Adrenal gland (tissue), 12 donors: Measurements from ENCODE around the gene PAXIP1. TPM values are rescaled to one million over a fixed set of nuclear protein-coding genes. Genes with fewer than 3 reads are reported as not detected.

Experiments used
- DNase-seq, 7 donors: peaks; one replicate each; pipeline ENCODE4 v3.0.0-alpha.2; 2019 to 2020
- H3K27ac ChIP-seq, 5 donors: fragments of 200-600 bp; sonication (generic) in 4 of 5; 1 replicate in 3 of 5; 2 replicates in 2 of 5; pipeline versions ENCODE4 v1.5.1 to v1.8.0; 2016 to 2020; ENCODE audit warnings: mild to moderate bottlenecking in 1 of 5
- H3K27me3 ChIP-seq: fragments of 200-600 bp; 2 replicates; pipeline ENCODE4 v1.8.0; 2021
- H3K36me3 ChIP-seq, 2 donors: fragments of 200-600 bp; replicated peaks in 1 of 2; 1 replicate in 1 of 2; 2 replicates in 1 of 2; pipeline versions ENCODE4 v1.5.1 to v1.8.0; 2018 to 2022
- H3K4me1 ChIP-seq, 2 donors: fragments of 200-600 bp; replicated peaks in 1 of 2; 1 replicate in 1 of 2; 2 replicates in 1 of 2; pipeline versions ENCODE4 v1.5.1 to v1.8.0; 2018 to 2021
- H3K4me3 ChIP-seq, 4 donors: fragments of 200-600 bp; sonication (generic) in 3 of 4; one replicate each; pipeline ENCODE4 v1.5.1; 2016 to 2018
- H3K9me3 ChIP-seq, 3 donors: fragments of 200-600 bp; sonication (generic) in 1 of 3; replicated peaks in 1 of 3; 1 replicate in 2 of 3; 2 replicates in 1 of 3; pipeline versions ENCODE4 v1.5.1 to v1.8.0; 2016 to 2021
- POLR2A ChIP-seq, 2 donors: fragments of 450-650 bp; IDR thresholded peaks; one replicate each; pipeline ENCODE4 v1.6.1; 2017; ENCODE audit warnings: antibody characterized with exemption in 2 of 2, mild to moderate bottlenecking in 2 of 2, moderate library complexity in 1 of 2
- WGBS, 4 donors: extraction: QIAGEN DNeasy Blood & Tissue Kit in 2 of 4; methylation state at CpG; one replicate each; pipeline versions ENCODE4 v1.1.5 to v1.1.7; 2013 to 2017; 5-methylcytosine and 5-hydroxymethylcytosine counted together
- intact Hi-C, 2 donors: fragments of 100-400 bp; cut with DNase I; formaldehyde crosslinking; loops; one replicate each; pipeline versions ENCODE4 v1.14.1 to v1.15.0; 2022 to 2023
- polyA plus RNA-seq, 3 donors: library from polyadenylated mRNA; stranded (reverse); fragments of 200-250 nt in 2 of 3; fragments of 350-450 nt in 1 of 3; fragmentation: Illumina TruSeq in 1 of 3; extraction: RNeasy Lipid Tissue Mini Kit (QIAGEN cat#74804) in 1 of 3; gene quantifications; one replicate each; pipeline ENCODE4 v1.2.3, GENCODE V29; 2013 to 2014
- total RNA-seq, 9 donors: library from RNA; depleted of rRNA in 4 of 9; stranded (reverse); fragments of >200 nt in 4 of 9; fragments of 120-200 nt in 1 of 9; fragmentation: NEBNext Ultra II Directional in 1 of 9; extraction: Animal tissue kit (Norgen Biotek cat#: 25700) in 1 of 9; gene quantifications; one replicate each; pipeline versions ENCODE4 v1.1.0 to v1.2.4, GENCODE V29; 2013 to 2023
- TF ChIP-seq, protein P1 (sequence below), 6 experiments: fragments of 450-650 bp in 4 of 6; fragments of 200-600 bp in 2 of 6; sonication (generic) in 1 of 6; IDR thresholded peaks; 1 replicate in 5 of 6; 2 replicates in 1 of 6; pipeline versions ENCODE4 v1.5.1 to v1.8.0; 2016 to 2021; ENCODE audit warnings: antibody characterized with exemption in 6 of 6, mild to moderate bottlenecking in 2 of 6, moderate library complexity in 1 of 6
- donor health status: healthy with polysubstance abuse.
- donor health status: Bipolar disorder and iron deficiency.
- donor health status: DM: yes; HTN: yes; CAD: no.
- donor health status: DM: no; HTN: no; CAD: no.
- donor health status: DM: no; HTN: no; CAD: no.
- donor health status: DM: yes; HTN: yes; CAD: no.

PAXIP1 gene
- total and polyA plus RNA-seq, 12 donors, result 4.1 to 11.7 (median 7.8) TPM

DNA sequence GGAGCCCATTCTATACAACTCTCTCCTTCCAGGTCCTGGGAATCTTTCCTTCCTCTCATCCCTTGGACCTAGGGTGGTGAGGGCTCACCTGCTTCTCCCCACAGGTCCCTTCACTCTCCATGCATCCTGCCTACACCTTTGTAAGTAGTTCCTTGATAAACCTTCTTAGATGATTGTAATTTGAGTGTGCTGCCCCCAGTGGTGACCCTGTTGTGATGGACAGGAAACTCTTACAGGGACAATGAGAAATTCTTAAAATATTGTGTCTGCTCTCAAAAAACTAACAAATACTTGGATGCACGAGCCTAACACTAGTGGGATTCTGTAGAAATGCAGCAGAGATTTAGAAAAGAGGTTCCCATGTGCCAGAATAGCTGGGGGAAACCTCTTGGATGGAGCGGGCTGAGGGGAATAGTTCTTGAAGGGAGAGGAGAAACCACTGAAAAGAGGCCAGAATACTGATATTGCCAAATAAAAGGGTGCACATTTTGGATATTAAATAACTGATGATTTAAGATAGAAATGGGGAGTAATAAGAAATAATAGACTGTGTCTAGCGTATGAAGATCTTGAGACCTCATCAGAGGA, 6.7 kb upstream of the PAXIP1 start:
- Histone ChIP-seq H3K4me1 (peaks cover 0 to 3% of the 10 kb centered on the region in 2 donors), H3K9me3 (no peaks in the 10 kb centered on the region), H3K4me3 (no peak overlapping the region), H3K27ac (no peak overlapping the region), H3K27me3 (no peaks in the 10 kb centered on the region), H3K36me3 (no peaks in the 10 kb centered on the region)
- 68 to 73% (median 71%) methylated on average over 3 of the region's 3 CpGs for WGBS, 4 donors
- intact Hi-C loops, result no loop called here
- DNase-seq, result no peak
- no peak for TF ChIP-seq POLR2A (IDR thresholded peaks at IDR 0.05)
- TF ChIP-seq, protein P1, sequence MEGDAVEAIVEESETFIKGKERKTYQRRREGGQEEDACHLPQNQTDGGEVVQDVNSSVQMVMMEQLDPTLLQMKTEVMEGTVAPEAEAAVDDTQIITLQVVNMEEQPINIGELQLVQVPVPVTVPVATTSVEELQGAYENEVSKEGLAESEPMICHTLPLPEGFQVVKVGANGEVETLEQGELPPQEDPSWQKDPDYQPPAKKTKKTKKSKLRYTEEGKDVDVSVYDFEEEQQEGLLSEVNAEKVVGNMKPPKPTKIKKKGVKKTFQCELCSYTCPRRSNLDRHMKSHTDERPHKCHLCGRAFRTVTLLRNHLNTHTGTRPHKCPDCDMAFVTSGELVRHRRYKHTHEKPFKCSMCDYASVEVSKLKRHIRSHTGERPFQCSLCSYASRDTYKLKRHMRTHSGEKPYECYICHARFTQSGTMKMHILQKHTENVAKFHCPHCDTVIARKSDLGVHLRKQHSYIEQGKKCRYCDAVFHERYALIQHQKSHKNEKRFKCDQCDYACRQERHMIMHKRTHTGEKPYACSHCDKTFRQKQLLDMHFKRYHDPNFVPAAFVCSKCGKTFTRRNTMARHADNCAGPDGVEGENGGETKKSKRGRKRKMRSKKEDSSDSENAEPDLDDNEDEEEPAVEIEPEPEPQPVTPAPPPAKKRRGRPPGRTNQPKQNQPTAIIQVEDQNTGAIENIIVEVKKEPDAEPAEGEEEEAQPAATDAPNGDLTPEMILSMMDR (IDR thresholded peaks at IDR 0.05), result peak in 2 of 6 experiments; percentile 16 to 19

- Histone ChIP-seq H3K27ac (no peak overlapping the region), H3K4me3 (no peak overlapping the region), H3K27me3 (no peaks in the 10 kb centered on the region), H3K4me1 (peaks cover 7 to 11% of the 10 kb centered on the region in 2 donors), H3K9me3 (no peaks in the 10 kb centered on the region), H3K36me3 (no peaks in the 10 kb centered on the region)
- DNase-seq, result no peak
- WGBS, 4 donors, result 68 to 80% (median 72%) methylated on average over 13 of the region's 13 CpGs
- intact Hi-C loops, result no loop called here
- TF ChIP-seq, protein P1 (IDR thresholded peaks at IDR 0.05), result peak in 3 of 6 experiments; percentile 8 to 18 (median 10)
- no peak for TF ChIP-seq POLR2A (IDR thresholded peaks at IDR 0.05)
These were observed 5.0 kb upstream of the PAXIP1 start for GRCh38 chr7:155007947-155008346.

- peaks cover 13 to 19% of the 10 kb centered on the region in 2 donors for H3K4me1 ChIP-seq
- H3K27me3 ChIP-seq, result no peaks in the 10 kb centered on the region
- 0 to 1% (median 1%) methylated on average over 9 to 78 of the region's 78 CpGs for whole genome bisulfite sequencing, 4 donors
- DNase-seq, result peak; percentile 77 to 86 (median 81)
- peak overlapping the region; percentile 42 to 98 (median 64) for H3K4me3 ChIP-seq
- TF ChIP-seq POLR2A (IDR thresholded peaks at IDR 0.05), result peak; percentile 58 to 69
- TF ChIP-seq, protein P1 (IDR thresholded peaks at IDR 0.05), result no peak
- intact Hi-C loops, result no loop called here
- no peaks in the 10 kb centered on the region for H3K36me3 ChIP-seq
- peak overlapping the region; percentile 47 to 93 (median 89) for H3K27ac ChIP-seq
- H3K9me3 ChIP-seq, result no peaks in the 10 kb centered on the region
These were observed 671 bp upstream of the PAXIP1 start for GRCh38 chr7:155003376-155004214.

GRCh38 chr7:155002411-155003091, 373 bp downstream of the PAXIP1 start:
- Histone ChIP-seq H3K36me3 (peaks cover 0 to 6% of the 10 kb centered on the region in 2 donors), H3K27ac (peak overlapping the region in 2 of 5 donors; percentile 89 to 91), H3K9me3 (no peaks in the 10 kb centered on the region), H3K4me3 (peak overlapping the region; percentile 21 to 63 (median 52)), H3K4me1 (peaks cover 13 to 19% of the 10 kb centered on the region in 2 donors), H3K27me3 (no peaks in the 10 kb centered on the region)
- 0 to 1% methylated on average over 80 to 102 of the region's 104 CpGs; no CpG with 5 or more reads in 2 of the 4 donors for WGBS, 4 donors
- TF ChIP-seq, protein P1 (IDR thresholded peaks at IDR 0.05), result no peak
- no peak for TF ChIP-seq POLR2A (IDR thresholded peaks at IDR 0.05)
- intact Hi-C loops, result no loop called here
- DNase-seq, result peak in 5 of 7 donors; percentile 23 to 47 (median 41)
